ENCODE data around the gene CHAF1B. TPM values are rescaled to one million over a fixed set of nuclear protein-coding genes. Genes with fewer than 3 reads are reported as not detected.

Gene CHAF1B
- total RNA-seq, 4 donors from 2014 or later, result 0.37 to 2.0 (median 0.73) TPM

- H3K4me3 ChIP-seq, result no peak overlapping the region
- H3K27ac ChIP-seq, result no peak overlapping the region
- no peaks in the 10 kb centered on the region for H3K9me3 ChIP-seq
- TF ChIP-seq, protein P1, sequence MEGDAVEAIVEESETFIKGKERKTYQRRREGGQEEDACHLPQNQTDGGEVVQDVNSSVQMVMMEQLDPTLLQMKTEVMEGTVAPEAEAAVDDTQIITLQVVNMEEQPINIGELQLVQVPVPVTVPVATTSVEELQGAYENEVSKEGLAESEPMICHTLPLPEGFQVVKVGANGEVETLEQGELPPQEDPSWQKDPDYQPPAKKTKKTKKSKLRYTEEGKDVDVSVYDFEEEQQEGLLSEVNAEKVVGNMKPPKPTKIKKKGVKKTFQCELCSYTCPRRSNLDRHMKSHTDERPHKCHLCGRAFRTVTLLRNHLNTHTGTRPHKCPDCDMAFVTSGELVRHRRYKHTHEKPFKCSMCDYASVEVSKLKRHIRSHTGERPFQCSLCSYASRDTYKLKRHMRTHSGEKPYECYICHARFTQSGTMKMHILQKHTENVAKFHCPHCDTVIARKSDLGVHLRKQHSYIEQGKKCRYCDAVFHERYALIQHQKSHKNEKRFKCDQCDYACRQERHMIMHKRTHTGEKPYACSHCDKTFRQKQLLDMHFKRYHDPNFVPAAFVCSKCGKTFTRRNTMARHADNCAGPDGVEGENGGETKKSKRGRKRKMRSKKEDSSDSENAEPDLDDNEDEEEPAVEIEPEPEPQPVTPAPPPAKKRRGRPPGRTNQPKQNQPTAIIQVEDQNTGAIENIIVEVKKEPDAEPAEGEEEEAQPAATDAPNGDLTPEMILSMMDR (IDR thresholded peaks at IDR 0.05), result no peak
- TF ChIP-seq POLR2A (IDR thresholded peaks at IDR 0.05) (no peak), POLR2AphosphoS5 (IDR thresholded peaks at IDR 0.05) (no peak), EP300 (IDR thresholded peaks at IDR 0.05; ENCODE audit: low read depth) (no peak)
- no peak for DNase-seq
- in situ Hi-C loops (cut with MboI; ENCODE audit: low pct_ligation_motif_present in 1 of 4, low pct_unique_long_range_greater_than_20kb in 1 of 4, low sequenced_read_pairs in 3 of 4) (loop anchor here in 2 of 4 donors (25.0 kb wide), 1 partner anchor 212 kb away; the partner anchor contains the start of gene CBR3 (in 2 of the 2)), intact Hi-C loops (cut with DNase I; ENCODE audit: low total_unique reads) (no loop called here)
- WGBS, 2 donors (ENCODE audit: low coverage in 1 of 2), result 97 to 100% methylated on average over 2 of the region's 2 CpGs
- H3K27me3 ChIP-seq, result no peaks in the 10 kb centered on the region
- H3K36me3 ChIP-seq, result peaks cover 0 to 77% (median 22%) of the 10 kb centered on the region in 4 donors
- H3K4me1 ChIP-seq, result peaks cover 0 to 10% (median 1%) of the 10 kb centered on the region in 4 donors
Observed at GRCh38 chr21:36349315-36349714, 35.9 kb upstream of the CHAF1B start.

DNA sequence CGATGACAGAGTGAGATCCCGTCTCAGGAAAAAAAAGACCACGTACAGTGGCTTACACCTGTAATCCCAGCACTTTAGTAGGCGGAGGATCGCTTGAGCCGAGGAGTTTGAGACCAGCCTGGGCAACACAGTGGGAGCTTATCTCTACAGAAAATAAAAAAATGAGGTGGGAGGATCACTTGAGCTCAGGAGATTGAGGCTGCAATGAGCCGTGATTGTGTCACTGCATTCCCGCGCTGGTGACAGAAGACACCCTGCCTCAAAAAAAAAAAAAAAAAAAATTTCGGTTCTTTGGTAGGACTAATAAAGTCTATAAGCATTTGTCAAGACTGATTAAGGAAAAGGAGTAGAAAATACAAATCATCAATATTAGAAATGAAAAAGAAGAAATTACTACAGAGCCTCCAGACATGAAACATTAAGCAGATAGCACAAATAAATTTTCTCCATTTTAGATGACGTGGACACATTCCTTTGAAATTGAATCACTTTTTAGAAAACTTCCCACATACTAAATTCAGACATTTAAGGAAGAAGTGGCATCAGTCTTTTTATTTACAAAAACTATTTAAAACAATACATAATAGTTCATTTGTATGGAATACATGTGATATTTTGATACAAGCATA, 34.8 kb upstream of the CHAF1B start:
- Histone ChIP-seq H3K9me3 (no peaks in the 10 kb centered on the region), H3K27ac (no peak overlapping the region), H3K36me3 (peaks cover 0 to 67% (median 21%) of the 10 kb centered on the region in 4 donors), H3K27me3 (no peaks in the 10 kb centered on the region), H3K4me3 (no peak overlapping the region), H3K4me1 (peaks cover 0 to 10% (median 1%) of the 10 kb centered on the region in 4 donors)
- in situ Hi-C loops (cut with MboI; ENCODE audit: low pct_ligation_motif_present in 1 of 4, low pct_unique_long_range_greater_than_20kb in 1 of 4, low sequenced_read_pairs in 3 of 4) (no loop called here), intact Hi-C loops (cut with DNase I; ENCODE audit: low total_unique reads) (no loop called here)
- no peak for DNase-seq
- WGBS, 2 donors (ENCODE audit: low coverage in 1 of 2), result 79 to 95% methylated on average over 5 to 11 of the region's 11 CpGs
- TF ChIP-seq EP300 (IDR thresholded peaks at IDR 0.05; ENCODE audit: low read depth) (no peak), POLR2A (IDR thresholded peaks at IDR 0.05) (no peak), POLR2AphosphoS5 (IDR thresholded peaks at IDR 0.05) (no peak)
- TF ChIP-seq, protein P1 (IDR thresholded peaks at IDR 0.05), result no peak

DNA sequence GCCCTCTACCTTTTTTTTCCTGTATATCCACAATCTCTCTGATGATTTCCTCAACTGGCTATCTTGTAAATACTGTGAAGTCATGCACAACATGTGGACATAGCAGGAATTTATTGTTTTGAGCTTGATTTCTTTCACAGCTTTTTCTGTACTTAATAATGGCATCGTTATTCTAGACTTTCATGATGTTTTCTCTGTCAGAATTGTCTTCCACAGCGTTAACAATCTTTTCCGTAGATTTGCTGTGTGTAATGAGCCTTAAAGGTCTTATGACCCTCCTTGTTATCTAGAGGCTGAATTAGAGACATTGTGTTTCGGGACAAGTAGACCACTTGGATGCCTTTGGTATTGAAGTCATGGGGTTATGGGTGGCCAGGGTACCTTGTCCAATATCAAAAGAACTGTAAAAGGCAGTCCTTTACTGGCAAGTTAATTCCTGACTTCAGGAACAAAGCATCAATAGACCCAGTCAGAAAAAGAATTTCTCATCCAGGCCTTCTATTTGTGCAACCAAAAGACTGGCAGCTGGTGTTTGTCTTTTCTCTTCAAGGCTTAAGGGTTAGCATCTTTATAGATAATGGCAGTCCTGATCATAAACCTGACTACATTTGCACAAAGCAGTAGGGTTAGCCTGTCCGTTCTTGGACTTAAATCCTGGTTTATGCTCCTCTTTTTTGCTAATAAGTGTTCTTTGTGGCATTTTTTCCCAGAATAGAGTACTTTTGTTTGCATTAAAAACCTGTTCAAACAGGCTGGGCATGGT, 30.1 kb upstream of the CHAF1B start:
- H3K4me3 ChIP-seq, result no peak overlapping the region
- no peak for DNase-seq
- H3K27ac ChIP-seq, result no peak overlapping the region
- in situ Hi-C loops (cut with MboI; ENCODE audit: low pct_ligation_motif_present in 1 of 4, low pct_unique_long_range_greater_than_20kb in 1 of 4, low sequenced_read_pairs in 3 of 4), result no loop called here
- peaks cover 0 to 54% (median 18%) of the 10 kb centered on the region in 4 donors for H3K36me3 ChIP-seq
- no peaks in the 10 kb centered on the region for H3K9me3 ChIP-seq
- H3K27me3 ChIP-seq, result no peaks in the 10 kb centered on the region
- TF ChIP-seq POLR2AphosphoS5 (IDR thresholded peaks at IDR 0.05) (no peak), POLR2A (IDR thresholded peaks at IDR 0.05) (no peak), EP300 (IDR thresholded peaks at IDR 0.05; ENCODE audit: low read depth) (no peak)
- TF ChIP-seq, protein P1 (IDR thresholded peaks at IDR 0.05), result no peak
- H3K4me1 ChIP-seq, result peaks cover 0 to 4% (median 0%) of the 10 kb centered on the region in 4 donors
- 91 to 98% methylated on average over 5 of the region's 5 CpGs for WGBS, 2 donors (ENCODE audit: low coverage in 1 of 2)
- intact Hi-C loops (cut with DNase I; ENCODE audit: low total_unique reads), result loop anchor here (5.0 kb wide), 1 partner anchor 1493 kb away; no protein-coding TSS in a partner anchor

GRCh38 chr21:36355868-36356267, 29.3 kb upstream of the CHAF1B start:
- WGBS, 2 donors (ENCODE audit: low coverage in 1 of 2), result 38 to 50% methylated on average over 2 of the region's 2 CpGs
- no peak for TF ChIP-seq EP300 (IDR thresholded peaks at IDR 0.05; ENCODE audit: low read depth)
- no peak for TF ChIP-seq POLR2A (IDR thresholded peaks at IDR 0.05)
- TF ChIP-seq, protein P1 (IDR thresholded peaks at IDR 0.05), result no peak
- no peak for TF ChIP-seq POLR2AphosphoS5 (IDR thresholded peaks at IDR 0.05)
- in situ Hi-C loops (cut with MboI; ENCODE audit: low pct_ligation_motif_present in 1 of 4, low pct_unique_long_range_greater_than_20kb in 1 of 4, low sequenced_read_pairs in 3 of 4), result no loop called here

More at GRCh38 chr21:36355868-36356267, 29.3 kb upstream of the CHAF1B start:
- no peak for DNase-seq
- no peak overlapping the region for H3K27ac ChIP-seq
- no peak overlapping the region for H3K4me3 ChIP-seq
- H3K36me3 ChIP-seq, result peaks cover 0 to 55% (median 20%) of the 10 kb centered on the region in 4 donors
- H3K9me3 ChIP-seq, result no peaks in the 10 kb centered on the region
- intact Hi-C loops (cut with DNase I; ENCODE audit: low total_unique reads), result loop anchor here (5.0 kb wide), 1 partner anchor 1494 kb away; no protein-coding TSS in a partner anchor
- H3K27me3 ChIP-seq, result no peaks in the 10 kb centered on the region
- H3K4me1 ChIP-seq, result peaks cover 0 to 4% (median 0%) of the 10 kb centered on the region in 4 donors

Measured in transverse colon (tissue), 4 donors.